Islet precursor cell (in vitro differentiated cells): ENCODE measurements around the gene MANSC1.
A peak's percentile ranks its signal among the peaks of the same experiment; 100 is the strongest.

ENCODE experiments used
- DNase-seq: peaks from one replicate; pipeline ENCODE4 v3.0.0-alpha.2; 2018

The MANSC1 gene

GRCh38 chr12:12349711-12350665 lies at the start of gene MANSC1:
TSS of gene MANSC1 (minus strand) at chr12:12350242. CDS start at chr12:12343314, 6,928 bp downstream.
- peak; percentile 84 for DNase-seq

- DNase-seq: no peak
Measured at GRCh38 chr12:12399161-12399560, 49.1 kb upstream of the MANSC1 start.

DNA sequence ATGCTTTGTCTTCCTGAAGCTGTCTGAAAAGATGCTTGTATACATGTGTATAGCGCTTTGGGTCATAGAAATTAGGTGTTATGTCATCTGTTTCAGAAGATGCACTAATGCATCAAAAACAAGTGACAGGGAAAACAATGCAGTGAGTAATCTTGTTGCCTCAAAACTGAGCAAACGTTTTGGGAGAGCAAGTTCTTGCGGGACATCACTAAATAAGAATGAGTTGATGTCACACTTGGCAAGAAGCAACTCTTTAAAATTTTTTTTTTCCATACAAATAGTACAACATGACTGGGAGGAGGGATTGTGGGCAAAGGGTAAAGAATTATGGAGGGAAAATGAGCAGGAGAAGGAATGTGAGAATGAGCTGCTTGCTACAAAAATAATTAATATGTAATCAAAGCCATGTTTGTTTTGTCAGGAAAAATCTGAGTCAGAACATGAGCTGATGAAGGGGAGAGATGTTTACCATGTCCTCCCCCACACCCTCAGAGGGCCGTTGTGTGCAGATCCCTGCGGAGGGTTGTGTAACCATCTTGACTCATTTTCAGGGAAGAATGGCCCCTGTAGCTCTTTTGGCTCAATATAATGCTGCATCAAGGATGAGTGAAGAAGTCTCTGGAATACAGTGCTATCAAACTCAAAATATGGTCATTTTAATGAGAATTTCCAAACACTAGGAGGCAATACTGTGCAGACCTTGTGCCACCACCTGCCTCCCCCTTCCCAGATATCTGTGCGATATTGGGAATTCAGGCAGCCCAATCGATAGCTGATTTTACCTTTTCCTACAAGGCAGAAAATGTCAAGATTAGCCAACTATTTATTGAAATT lies 48.2 kb upstream of the MANSC1 start:
- no peak for DNase-seq

- no peak for DNase-seq
Measured at GRCh38 chr12:12397184-12397583, 47.1 kb upstream of the MANSC1 start.

DNA sequence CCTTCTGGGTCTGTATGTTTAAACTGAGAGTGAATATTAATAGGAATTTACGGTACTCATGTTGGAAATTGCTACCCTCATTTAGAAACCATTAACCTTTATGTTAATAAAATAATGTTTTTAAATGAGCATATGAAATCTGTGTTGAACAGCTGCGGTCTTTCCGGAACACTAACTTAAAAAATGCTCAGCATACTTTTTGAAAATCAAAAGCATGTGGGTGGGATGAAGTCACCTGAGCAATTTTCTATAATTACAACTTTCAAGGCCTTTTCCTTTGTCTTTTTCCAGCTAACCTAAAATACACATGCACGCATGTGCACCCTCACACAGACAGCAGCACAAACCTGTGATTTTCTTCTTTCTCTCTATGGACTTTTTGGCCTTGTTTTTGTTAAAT lies 46.7 kb upstream of the MANSC1 start:
- no peak for DNase-seq

DNA sequence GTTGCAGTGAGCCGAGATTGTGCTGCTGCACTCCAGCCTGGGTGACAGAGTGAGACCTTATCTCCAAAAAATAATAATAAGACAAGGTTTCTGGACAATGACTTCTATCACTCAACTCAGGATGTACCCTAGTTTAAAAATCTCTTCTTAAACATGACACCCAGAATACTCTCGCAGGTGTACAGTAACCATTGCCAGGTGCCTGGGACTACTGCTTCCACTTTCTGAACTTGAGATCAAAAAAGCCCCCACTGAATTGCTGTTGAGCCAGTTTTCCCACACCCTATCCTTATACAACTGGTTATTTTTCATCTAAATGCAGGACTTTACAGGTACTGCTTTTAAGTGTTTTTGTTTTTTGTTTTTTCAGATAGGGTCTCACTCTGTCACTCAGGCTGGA lies 43.1 kb upstream of the MANSC1 start:
- no peak for DNase-seq

GRCh38 chr12:12392413-12392812 lies 42.4 kb upstream of the MANSC1 start:
- no peak for DNase-seq

DNA sequence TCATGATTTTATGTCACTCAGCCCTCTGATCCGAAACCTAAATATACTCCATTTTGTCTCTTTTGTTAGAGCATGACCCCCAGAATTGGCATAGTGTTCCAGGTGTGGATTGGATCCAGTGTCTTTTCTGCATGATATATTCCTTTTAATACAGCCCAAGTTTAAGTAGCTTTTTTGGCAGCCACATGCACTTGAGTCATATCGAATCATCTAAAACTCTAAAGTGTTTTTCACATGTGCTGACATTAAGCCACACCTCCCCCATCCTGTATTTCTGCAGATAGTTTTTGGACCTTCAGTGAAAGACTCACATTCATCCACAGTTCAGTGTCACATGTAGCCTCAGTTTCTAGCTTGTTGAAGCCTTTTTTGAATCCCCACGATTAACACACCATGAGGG lies 37.5 kb upstream of the MANSC1 start:
- DNase-seq: no peak

DNA sequence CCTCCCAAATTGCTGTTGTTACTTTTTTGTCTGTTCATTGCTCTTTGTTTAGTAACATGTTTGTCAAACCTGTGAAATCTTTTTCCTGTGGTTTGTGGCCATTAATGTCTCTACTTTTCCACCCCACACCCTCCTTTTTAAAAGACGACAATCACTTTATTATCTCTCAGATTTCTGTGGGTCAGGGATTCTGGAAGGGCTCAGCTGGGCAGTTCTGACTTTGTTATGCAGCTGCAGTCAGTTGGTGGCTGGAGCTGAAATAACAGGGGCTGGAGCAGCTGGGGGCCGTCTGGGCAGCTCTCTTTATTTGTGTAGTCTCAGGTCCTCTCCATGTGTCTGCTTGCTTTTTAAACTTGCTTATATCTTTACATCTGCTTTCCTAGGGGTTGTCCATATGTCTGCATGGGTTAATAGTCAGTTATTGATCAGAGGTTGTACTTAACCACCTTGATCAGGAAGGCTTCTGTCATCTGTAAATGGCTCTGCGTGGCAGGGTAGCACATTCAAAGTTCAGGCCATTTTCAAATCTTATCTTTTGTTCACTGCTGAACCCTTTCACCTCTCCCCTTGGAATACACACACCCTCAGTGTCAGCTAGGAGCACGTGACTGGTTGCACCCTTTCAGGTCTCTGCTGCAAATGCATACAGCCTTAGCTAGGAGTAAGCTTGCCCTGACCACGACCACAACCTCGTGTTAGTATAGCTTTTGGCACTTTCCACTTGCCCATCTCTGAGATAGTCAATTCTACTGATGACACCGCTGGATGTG lies 34.7 kb upstream of the MANSC1 start:
- no peak for DNase-seq

DNA sequence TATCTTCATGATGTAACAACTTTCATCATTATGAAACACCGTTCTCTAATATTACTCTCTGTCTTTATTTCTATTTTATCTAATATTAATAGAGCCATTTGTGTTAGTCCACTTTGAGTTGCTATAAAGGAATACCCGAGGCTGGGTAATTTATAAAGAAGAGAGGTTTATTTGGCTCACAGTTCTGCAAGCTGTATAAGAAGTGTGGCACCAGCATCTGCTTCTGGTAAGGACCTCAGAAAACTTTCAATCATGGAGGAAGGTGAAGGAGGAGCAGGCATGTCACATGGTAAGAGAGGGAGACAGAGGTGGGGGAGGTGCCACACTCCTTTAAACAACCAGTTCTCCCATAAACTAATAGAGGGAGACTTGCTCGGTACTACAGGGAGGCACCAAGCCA lies 31.9 kb upstream of the MANSC1 start:
- no peak for DNase-seq

GRCh38 chr12:12380949-12381593 lies 31.0 kb upstream of the MANSC1 start:
- no peak for DNase-seq

- DNase-seq: no peak
Measured at GRCh38 chr12:12379831-12380730, 30.0 kb upstream of the MANSC1 start.

- DNase-seq: no peak
Measured at GRCh38 chr12:12378616-12379015, 28.6 kb upstream of the MANSC1 start.

GRCh38 chr12:12376646-12377448 lies 26.8 kb upstream of the MANSC1 start:
- DNase-seq: peak; percentile 41

DNA sequence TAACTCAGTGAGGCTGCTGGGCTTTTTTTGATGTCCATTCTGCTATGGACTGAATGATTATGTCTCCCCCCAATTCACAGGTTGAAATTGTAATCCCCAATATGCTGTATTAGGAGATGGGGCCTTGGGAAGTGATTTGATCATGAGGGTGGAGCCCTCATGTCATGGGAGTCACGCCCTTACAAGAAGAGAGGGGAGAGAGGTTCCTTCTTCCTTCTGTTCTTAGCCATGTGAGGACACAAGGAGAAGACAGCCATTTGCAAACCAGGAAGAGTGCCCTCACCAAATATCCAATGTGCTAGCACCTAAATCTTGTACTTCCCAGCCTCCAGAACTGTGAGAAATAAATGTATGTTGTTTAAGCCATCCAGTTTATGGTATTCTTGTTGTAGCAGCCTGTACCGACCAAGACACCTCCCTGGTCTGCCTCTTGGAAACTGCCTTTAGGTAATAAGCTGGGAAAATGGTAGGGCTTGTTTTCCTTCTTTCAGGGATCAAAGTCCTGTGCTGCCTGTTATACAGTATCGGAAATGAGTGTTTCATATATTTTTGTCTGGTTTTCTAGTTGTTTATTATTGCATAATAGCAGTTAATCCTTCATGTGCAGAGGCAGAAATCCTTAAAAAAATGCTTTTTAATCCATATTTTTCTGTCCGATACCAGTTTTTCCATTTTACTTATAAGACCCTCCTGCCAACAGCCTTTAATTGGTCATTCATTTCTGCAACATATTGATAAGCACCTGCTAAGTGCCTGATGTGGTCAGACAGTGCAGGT lies 23.1 kb upstream of the MANSC1 start:
- peak; percentile 32 for DNase-seq

DNA sequence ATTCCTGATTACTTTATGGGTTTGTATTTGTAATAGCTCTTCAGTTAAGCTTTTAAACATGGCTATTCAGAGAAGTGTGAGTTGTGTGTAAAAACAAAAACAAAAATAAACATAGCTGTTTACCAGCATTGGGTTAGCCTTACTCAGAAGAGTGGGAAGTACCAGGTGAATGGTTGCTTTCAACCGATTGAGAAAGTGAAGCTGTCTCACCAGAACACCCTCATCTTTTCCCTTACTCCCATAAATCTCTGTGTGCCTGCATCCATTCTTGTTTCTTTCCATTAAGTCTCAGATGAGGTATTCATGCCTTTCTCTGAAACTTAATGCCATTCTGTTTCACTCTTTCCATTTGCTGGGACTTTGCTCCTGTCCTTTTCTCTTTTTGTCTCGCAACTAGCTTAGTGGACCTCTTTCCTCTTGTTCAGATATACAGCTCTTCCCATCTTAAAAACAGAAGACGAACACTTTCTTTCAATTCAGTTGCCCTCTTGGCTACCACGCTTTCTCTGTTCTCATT lies 17.5 kb upstream of the MANSC1 start:
- peak; percentile 29 for DNase-seq

DNA sequence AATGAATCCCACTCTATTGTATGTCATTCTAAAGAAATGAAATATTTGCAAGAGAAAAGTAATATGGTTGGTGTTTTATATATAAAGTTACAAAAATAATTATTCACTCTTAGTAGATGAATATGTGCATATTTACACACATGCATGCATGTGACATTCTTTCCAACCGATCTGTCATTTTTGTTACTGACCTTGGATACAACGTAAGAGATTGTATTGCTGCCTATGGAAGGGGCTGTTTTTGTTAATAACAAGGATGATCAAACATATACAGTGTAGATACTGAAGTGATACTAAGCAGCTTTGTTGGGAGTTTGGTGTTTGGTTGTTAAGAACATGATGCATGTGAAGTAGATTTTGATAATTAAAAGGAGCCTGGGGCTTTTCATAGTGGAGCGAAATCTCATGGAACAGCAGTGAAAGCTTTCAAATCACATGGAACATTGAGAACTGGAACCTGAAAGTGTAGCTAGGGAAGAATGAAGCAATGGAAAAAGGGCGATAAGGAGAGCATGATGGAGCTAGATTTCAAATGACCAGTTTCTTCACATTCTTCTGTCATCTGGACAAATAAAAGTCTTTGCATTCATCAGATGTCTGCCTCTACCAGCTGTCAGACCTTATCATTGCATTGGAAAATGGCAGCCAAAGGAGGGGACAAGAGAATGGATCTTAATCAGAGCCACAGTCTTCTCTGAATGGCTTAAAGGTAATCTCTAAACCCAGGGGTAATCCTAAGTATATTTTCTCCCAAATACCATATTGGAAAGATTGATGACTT lies 16.8 kb upstream of the MANSC1 start:
- no peak for DNase-seq

DNA sequence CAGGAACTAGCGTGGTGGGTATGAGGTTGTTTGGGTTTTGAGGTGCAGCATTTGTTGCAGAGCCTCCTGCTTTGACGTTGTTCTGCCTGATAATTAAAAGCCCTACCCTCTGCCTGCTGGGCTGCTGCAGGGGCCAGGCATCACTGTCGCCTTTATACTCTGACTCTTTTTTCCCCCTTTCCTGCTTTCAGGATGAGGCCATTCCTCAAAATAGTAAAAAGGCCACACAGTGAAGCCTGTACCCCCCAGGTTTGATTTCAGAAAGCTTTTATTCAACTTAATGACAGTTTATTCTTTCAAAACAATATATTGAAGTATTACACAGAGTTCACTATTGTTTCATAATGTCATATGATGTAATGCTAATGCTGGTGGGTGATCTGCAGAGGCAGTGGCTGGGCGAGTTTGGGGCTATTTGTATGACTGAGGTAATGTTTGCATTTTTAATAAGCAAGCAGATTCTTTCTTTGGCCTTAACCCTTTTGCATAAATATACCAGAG lies 15.9 kb upstream of the MANSC1 start:
- peak; percentile 38 for DNase-seq

GRCh38 chr12:12365446-12365802 lies 15.4 kb upstream of the MANSC1 start:
- DNase-seq: no peak
